K562 (cell line): Measurements from ENCODE around the gene ADGRF1. TPM values are rescaled to one million over a fixed set of nuclear protein-coding genes. Genes with fewer than 3 reads are reported as not detected.

Experiments
- ATAC-seq: fragments of 200-7000 bp; cut with Tn5 transposase; 3 replicates; pipeline ENCODE4 v1.9.1; 2020; ENCODE audit warnings: moderate library complexity
- BruUV-seq: library from RNA; stranded (reverse); fragments of 400-500 nt; replicated peaks from 2 replicates; lab custom pipeline; 2021; lab: Mats Ljungman, UMichigan
- CTCF ChIA-PET: fragments of 300-600 bp; formaldehyde crosslinking; extraction: SDS; loops from one replicate; lab custom pipeline; 2021; ENCODE audit warnings: low intra/inter-chr PET ratio; lab: Yijun Ruan, JAX
- POLR2A ChIA-PET: fragments of 300-600, 350-650 bp; sonication (Branson Sonifier 250); formaldehyde crosslinking; extraction: SDS; loops from one replicate; lab custom pipeline; 2021; ENCODE audit warnings: antibody characterized with exemption, inconsistent platforms; lab: Yijun Ruan, JAX
- DNase-seq, 4 experiments: peaks; one replicate each; pipeline versions ENCODE4 v3.0.0 to v3.0.0-alpha.2; 2011 to 2018; ENCODE audit warnings: low spot score in 3 of 4, mixed read lengths in 3 of 4; ENCODE audit errors: extremely low read depth in 1 of 4
- FAIRE-seq: peaks from 2 replicates; lab custom pipeline; 2011; peaks lifted over from hg19 to GRCh38; lab: Jason Lieb, UNC
- H2AFZ ChIP-seq: 2 replicates; pipeline ENCODE4 v1.6.0; 2011; ENCODE audit warnings: low read depth, low read length, control low read depth, inconsistent platforms
- H3K27ac ChIP-seq: fragments of 200-600 bp; 3 replicates; pipeline ENCODE4 v1.8.0; 2011; ENCODE audit warnings: low read depth, mild to moderate bottlenecking, control low read depth, inconsistent platforms, low read length, moderate library complexity, mixed read lengths; ENCODE audit errors: extremely low read depth
- H3K27me3 ChIP-seq, 2 experiments: fragments of 300-600 bp in 1 of 2; 2 replicates in 1 of 2; 3 replicates in 1 of 2; pipeline versions ENCODE4 v1.6.0 to v1.8.0; 2011; ENCODE audit warnings: inconsistent platforms in 2 of 2, low read length in 2 of 2, mild to moderate bottlenecking in 1 of 2, mixed read lengths in 1 of 2, moderate library complexity in 1 of 2; ENCODE audit not compliant: control insufficient read depth in 2 of 2, insufficient read depth in 2 of 2
- H3K36me3 ChIP-seq: fragments of 300-600 bp; 3 replicates; pipeline ENCODE4 v1.8.0; 2011; ENCODE audit warnings: mild to moderate bottlenecking, low read length, inconsistent platforms; ENCODE audit not compliant: control insufficient read depth, insufficient read depth
- H3K4me1 ChIP-seq, 2 experiments: fragments of 200-600 bp in 1 of 2; replicated peaks in 1 of 2; 2 replicates in 1 of 2; 3 replicates in 1 of 2; pipeline versions ENCODE4 v1.5.1 to v1.8.0; 2011; ENCODE audit warnings: inconsistent platforms in 2 of 2, low read length in 2 of 2, mild to moderate bottlenecking in 1 of 2, mixed read lengths in 1 of 2, moderate library complexity in 1 of 2; ENCODE audit not compliant: control insufficient read depth in 2 of 2, insufficient read depth in 2 of 2
- H3K4me2 ChIP-seq: 2 replicates; pipeline ENCODE4 v1.6.1; 2011; ENCODE audit warnings: low read length, control low read depth, inconsistent platforms, mixed read lengths; ENCODE audit not compliant: insufficient read depth
- H3K4me3 ChIP-seq: fragments of 200-600 bp; sonication (generic), shearing (Covaris generic); 2 replicates; pipeline ENCODE4 v1.5.1; 2016; ENCODE audit warnings: control low read depth, inconsistent platforms
- H3K79me2 ChIP-seq: fragments of 200-600 bp; 3 replicates; pipeline ENCODE4 v1.8.0; 2011; ENCODE audit warnings: low read length, inconsistent platforms; ENCODE audit not compliant: control insufficient read depth, insufficient read depth
- H3K9ac ChIP-seq, 2 experiments: 2 replicates each; pipeline versions ENCODE4 v1.6.0 to v1.6.1; 2011; ENCODE audit warnings: low read depth in 2 of 2, low read length in 2 of 2, control low read depth in 1 of 2, inconsistent platforms in 1 of 2, mild to moderate bottlenecking in 1 of 2, mixed read lengths in 1 of 2; ENCODE audit not compliant: insufficient read depth in 1 of 2
- H3K9me1 ChIP-seq: one replicate; pipeline ENCODE4 v1.6.0; 2011; ENCODE audit warnings: inconsistent platforms, mild to moderate bottlenecking, low read length, moderate library complexity; ENCODE audit not compliant: control insufficient read depth, insufficient read depth
- H3K9me3 ChIP-seq: replicated peaks from 2 replicates; pipeline ENCODE4 v1.5.1; 2011; ENCODE audit warnings: low read depth, low read length, inconsistent platforms; ENCODE audit not compliant: control insufficient read depth, insufficient read depth
- H4K20me1 ChIP-seq: replicated peaks from 2 replicates; pipeline ENCODE4 v1.6.1; 2011; ENCODE audit warnings: low read length, inconsistent platforms, mixed read lengths; ENCODE audit not compliant: control insufficient read depth, insufficient read depth
- BDP1 ChIP-seq: IDR thresholded peaks from 3 replicates; pipeline ENCODE4 v1.6.1; 2011; ENCODE audit not compliant: insufficient read length, insufficient read depth
- DACH1 ChIP-seq: fragments of 450-650 bp; IDR thresholded peaks from 2 replicates; pipeline ENCODE4 v1.6.1; 2018; ENCODE audit not compliant: partially characterized antibody
- NFIC ChIP-seq: fragments of 450-650 bp; IDR thresholded peaks from 2 replicates; pipeline ENCODE4 v1.6.1; 2017; ENCODE audit warnings: mild to moderate bottlenecking, inconsistent platforms
- PTTG1 ChIP-seq: fragments of 450-650 bp; IDR thresholded peaks from 2 replicates; pipeline ENCODE4 v1.6.1; 2016; ENCODE audit warnings: low read depth, mild to moderate bottlenecking, missing genetic modification characterization, missing compliant biosample characterization
- RBM22 ChIP-seq: fragments of 200-400 bp; formaldehyde crosslinking; IDR thresholded peaks from 2 replicates; pipeline ENCODE4 v1.6.1; 2018; ENCODE audit warnings: low read length, low read depth; ENCODE audit not compliant: poor library complexity, severe bottlenecking
- SIN3A ChIP-seq, 2 experiments: fragments of 150-350 bp in 1 of 2; IDR thresholded peaks; 2 replicates each; pipeline ENCODE4 v1.6.1; 2011 to 2016; ENCODE audit warnings: borderline replicate concordance in 2 of 2, low read depth in 2 of 2, low read length in 2 of 2, mild to moderate bottlenecking in 2 of 2, moderate library complexity in 2 of 2; ENCODE audit not compliant: control insufficient read depth in 1 of 2
- SNIP1 ChIP-seq: fragments of 450-650 bp; IDR thresholded peaks from 2 replicates; pipeline ENCODE4 v1.7.1; 2017; ENCODE audit warnings: low read depth, mild to moderate bottlenecking
- ZNF24 ChIP-seq: fragments of 450-650 bp; IDR thresholded peaks from 2 replicates; pipeline ENCODE4 v1.6.1; 2016
- ZNF551 ChIP-seq: fragments of 250-450 bp; sonication (Bioruptor Pico); IDR thresholded peaks from 2 replicates; pipeline ENCODE4 v1.5.0; 2021; ENCODE audit warnings: mild to moderate bottlenecking, moderate library complexity
- WGBS: fragments of 100-300 bp; shearing (Covaris generic); methylation state at CpG from one replicate; pipeline ENCODE4 v1.1.6; 2016; ENCODE audit warnings: low coverage, mixed read lengths; ENCODE audit not compliant: insufficient coverage; ENCODE audit errors: missing lambda C conversion rate; 5-methylcytosine and 5-hydroxymethylcytosine counted together
- in situ Hi-C: fragments of 300-500 bp; cut with MboI; formaldehyde crosslinking; loops from 4 replicates; pipeline ENCODE4 v1.15.0; 2018; ENCODE audit warnings: inconsistent platforms, mixed read lengths
- intact Hi-C: fragments of 100-400 bp; cut with micrococcal nuclease; formaldehyde crosslinking; loops from 2 replicates; pipeline ENCODE4 v1.14.2; 2022
- polyA plus RNA-seq, 8 experiments: library from polyadenylated mRNA; depleted of rRNA in 4 of 8; stranded (reverse) in 5 of 8; unstranded in 3 of 8; fragments of >200 nt; fragmentation: Nextera tagmentation in 2 of 8; fragmentation: Illumina TruSeq in 1 of 8; extraction: Ambion mirVana in 2 of 8; extraction: Trizol in 1 of 8; gene quantifications; 2 replicates each; pipeline versions ENCODE4 v1.2.1 to v1.2.3, GENCODE V29; 2011 to 2014; ENCODE audit warnings: inconsistent platforms in 1 of 8, missing spikeins in 1 of 8
- total RNA-seq, 7 experiments: library from RNA; depleted of rRNA in 6 of 7; stranded (reverse); fragments of >200 nt in 6 of 7; fragmentation: Illumina TruSeq in 2 of 7; extraction: Trizol in 2 of 7; gene quantifications; 2 replicates each; pipeline versions ENCODE4 v1.2.1 to v1.2.3, GENCODE V29; 2011 to 2021; ENCODE audit warnings: low replicate concordance in 1 of 7
- TF ChIP-seq, protein P1 (sequence below): sonication (generic); formaldehyde crosslinking; IDR thresholded peaks from 2 replicates; pipeline ENCODE4 v1.8.0; 2022; ENCODE audit warnings: mild to moderate bottlenecking, missing genetic modification reagents
- TF ChIP-seq, protein P2 (sequence below): sonication (generic); formaldehyde crosslinking; IDR thresholded peaks from 2 replicates; pipeline ENCODE4 v1.8.1; 2023; ENCODE audit warnings: mild to moderate bottlenecking, missing genetic modification reagents

ADGRF1 gene
- total and polyA plus RNA-seq, 9 of the 15 experiments (the other 6 are each of a cell fraction or from before 2014, with no cell fraction given) = not detected

DNA sequence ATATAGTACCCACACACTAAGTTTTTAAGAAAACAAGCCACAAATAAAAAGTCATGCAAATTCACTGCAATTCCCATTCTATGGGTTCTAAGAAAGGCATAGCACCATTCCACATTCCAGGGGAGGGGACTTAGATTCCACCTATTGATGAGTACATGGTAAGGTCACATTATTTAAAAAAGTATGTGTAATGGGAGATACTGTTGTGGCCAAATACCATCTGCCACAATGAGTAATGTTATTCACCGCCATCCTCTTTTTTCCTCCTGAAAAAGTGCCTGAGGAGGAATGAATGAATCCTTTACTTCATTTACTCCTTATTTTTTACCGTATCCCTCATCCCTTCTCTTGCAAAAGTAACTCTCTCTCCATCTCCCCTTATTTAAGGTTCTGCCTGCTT is 27.0 kb upstream of the ADGRF1 start (continued):
- TF ChIP-seq, protein P1, sequence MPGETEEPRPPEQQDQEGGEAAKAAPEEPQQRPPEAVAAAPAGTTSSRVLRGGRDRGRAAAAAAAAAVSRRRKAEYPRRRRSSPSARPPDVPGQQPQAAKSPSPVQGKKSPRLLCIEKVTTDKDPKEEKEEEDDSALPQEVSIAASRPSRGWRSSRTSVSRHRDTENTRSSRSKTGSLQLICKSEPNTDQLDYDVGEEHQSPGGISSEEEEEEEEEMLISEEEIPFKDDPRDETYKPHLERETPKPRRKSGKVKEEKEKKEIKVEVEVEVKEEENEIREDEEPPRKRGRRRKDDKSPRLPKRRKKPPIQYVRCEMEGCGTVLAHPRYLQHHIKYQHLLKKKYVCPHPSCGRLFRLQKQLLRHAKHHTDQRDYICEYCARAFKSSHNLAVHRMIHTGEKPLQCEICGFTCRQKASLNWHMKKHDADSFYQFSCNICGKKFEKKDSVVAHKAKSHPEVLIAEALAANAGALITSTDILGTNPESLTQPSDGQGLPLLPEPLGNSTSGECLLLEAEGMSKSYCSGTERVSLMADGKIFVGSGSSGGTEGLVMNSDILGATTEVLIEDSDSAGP (CRISPR knock-in tag) = no peak
- TF ChIP-seq ZNF24 (no peak), NFIC (no peak), BDP1 (no peak), SNIP1 (no peak), ZNF551 (CRISPR knock-in tag) (no peak), SIN3A (IDR thresholded peaks at IDR 0.05; ENCODE audit: borderline replicate concordance in 2 of 2, control insufficient read depth in 1 of 2, low read depth in 2 of 2, low read length in 2 of 2) (no peak)

DNA sequence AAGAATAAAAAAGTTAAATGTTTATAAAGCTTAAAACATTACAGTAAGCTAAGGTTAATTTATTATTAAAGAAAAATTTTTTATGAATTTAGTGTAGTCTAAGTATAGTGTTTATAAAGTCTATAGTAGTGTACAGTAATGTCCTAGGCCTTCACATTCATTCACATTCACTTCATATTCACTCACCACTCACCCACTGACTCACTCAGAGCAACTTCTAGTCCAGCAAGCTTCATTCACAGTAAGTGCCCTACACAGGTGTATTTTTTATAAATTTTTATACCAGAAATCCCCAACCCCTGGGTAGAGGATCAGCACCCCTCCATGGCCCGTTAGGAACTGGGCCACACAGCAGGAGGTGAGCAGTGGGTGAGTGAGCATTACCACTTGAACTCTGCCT is 24.3 kb upstream of the ADGRF1 start:
- Histone ChIP-seq H3K4me3 (no peak overlapping the region), H3K36me3 (no peaks in the 10 kb centered on the region), H3K27me3 (peaks cover 3 to 13% of the 10 kb centered on the region in 2 experiments; a peak in 3 of 5 replicates), H3K79me2 (no peaks in the 10 kb centered on the region), H4K20me1 (no peaks in the 10 kb centered on the region), H3K9me1 (no peaks in the 10 kb centered on the region), H3K4me2 (no peak overlapping the region), H3K9ac (no peak overlapping the region), H2AFZ (no peak overlapping the region), H3K9me3 (no peaks in the 10 kb centered on the region), H3K27ac (no peak overlapping the region), H3K4me1 (no peaks in the 10 kb centered on the region)
- intact Hi-C loops (no loop called here), in situ Hi-C loops (no loop called here)
- CTCF ChIA-PET = no interaction called here
- 0% methylated on average over 1 of the region's 1 CpG for WGBS
- no TSS peak for BruUV-seq
- POLR2A ChIA-PET = no interaction called here
- TF ChIP-seq PTTG1 (tag) = no peak
- TF ChIP-seq DACH1 = no peak
- TF ChIP-seq, protein P2, sequence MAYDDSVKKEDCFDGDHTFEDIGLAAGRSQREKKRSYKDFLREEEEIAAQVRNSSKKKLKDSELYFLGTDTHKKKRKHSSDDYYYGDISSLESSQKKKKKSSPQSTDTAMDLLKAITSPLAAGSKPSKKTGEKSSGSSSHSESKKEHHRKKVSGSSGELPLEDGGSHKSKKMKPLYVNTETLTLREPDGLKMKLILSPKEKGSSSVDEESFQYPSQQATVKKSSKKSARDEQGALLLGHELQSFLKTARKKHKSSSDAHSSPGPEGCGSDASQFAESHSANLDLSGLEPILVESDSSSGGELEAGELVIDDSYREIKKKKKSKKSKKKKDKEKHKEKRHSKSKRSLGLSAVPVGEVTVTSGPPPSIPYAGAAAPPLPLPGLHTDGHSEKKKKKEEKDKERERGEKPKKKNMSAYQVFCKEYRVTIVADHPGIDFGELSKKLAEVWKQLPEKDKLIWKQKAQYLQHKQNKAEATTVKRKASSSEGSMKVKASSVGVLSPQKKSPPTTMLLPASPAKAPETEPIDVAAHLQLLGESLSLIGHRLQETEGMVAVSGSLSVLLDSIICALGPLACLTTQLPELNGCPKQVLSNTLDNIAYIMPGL (CRISPR knock-in tag) = no peak
- no peak for TF ChIP-seq RBM22
- FAIRE-seq (no peak), DNase-seq (no peak), ATAC-seq (no peak)
